ENCODE measurements around the gene MAN2A1. TPM values are rescaled to one million over a fixed set of nuclear protein-coding genes. Genes with fewer than 3 reads are reported as not detected.
A peak's percentile ranks its signal among the peaks of the same experiment; 100 is the strongest.

MAN2A1 gene
- total RNA-seq, 1 experiment from 2014 or later: 35.4 TPM

GRCh38 chr5:109725135-109725534 is 35.4 kb downstream of the MAN2A1 start:
- ChIA-PET CTCF (no interaction called here), POLR2A (no interaction called here), RAD21 (ENCODE audit: low non-redundant PET in 1 of 2, low total read pairs in 2 of 2, uncharacterized antibody in 2 of 2, unreplicated experiment in 2 of 2) (no interaction called here)
- Histone ChIP-seq H2AFZ (ENCODE audit: low read depth, low read length, poor library complexity, severe bottlenecking) (no peak overlapping the region), H3K9ac (ENCODE audit: low read length) (no peak overlapping the region), H3K36me3 (ENCODE audit: control insufficient read depth in 1 of 2, insufficient read depth in 2 of 2, low read length in 2 of 2) (no peaks in the 10 kb centered on the region), H3K79me2 (ENCODE audit: insufficient read depth, low read length) (0 out of 2 replicates have a peak, but pooled peaks cover 3% of the 10 kb centered on the region), H3K9me3 (ENCODE audit: control insufficient read depth in 1 of 2, insufficient read depth in 1 of 2, low read depth in 1 of 2, low read length in 2 of 2) (no peaks in the 10 kb centered on the region), H3K4me2 (ENCODE audit: low read length) (no peak overlapping the region), H3K27ac (ENCODE audit: low read depth, low read length) (no peak overlapping the region), H3K27me3 (ENCODE audit: insufficient read depth, low read length) (no peaks in the 10 kb centered on the region), H3K9me2 (ENCODE audit: insufficient read depth) (no peaks in the 10 kb centered on the region), H3K4me1 (ENCODE audit: control insufficient read depth in 1 of 2, insufficient read depth in 2 of 2, low read length in 2 of 2) (no peaks in the 10 kb centered on the region), H3K4me3 (replicated peaks in 1 of 2; ENCODE audit: low read depth in 1 of 2, low read length in 2 of 2) (no peak overlapping the region), H4K20me1 (ENCODE audit: insufficient read depth) (no peaks in the 10 kb centered on the region)
- no peak for TF ChIP-seq POLR2A (IDR thresholded peaks at IDR 0.05; ENCODE audit: borderline replicate concordance, extremely low read depth, insufficient read depth, insufficient read length)
- no peak for ATAC-seq
- no TSS peak for BruUV-seq (replicated peaks)
- intact Hi-C loops (cut with micrococcal nuclease): no loop called here
- DNase-seq (ENCODE audit: low read depth, low spot score): no peak

- Histone ChIP-seq H2AFZ (ENCODE audit: low read depth, low read length, poor library complexity, severe bottlenecking) (no peak overlapping the region), H3K27ac (ENCODE audit: low read depth, low read length) (no peak overlapping the region), H3K79me2 (ENCODE audit: insufficient read depth, low read length) (no peaks in the 10 kb centered on the region), H3K4me3 (replicated peaks in 1 of 2; ENCODE audit: low read depth in 1 of 2, low read length in 2 of 2) (no peak overlapping the region), H3K4me1 (ENCODE audit: control insufficient read depth in 1 of 2, insufficient read depth in 2 of 2, low read length in 2 of 2) (peaks cover 6 to 27% of the 10 kb centered on the region in 2 experiments; a peak in 2 of 4 replicates), H3K9me3 (ENCODE audit: control insufficient read depth in 1 of 2, insufficient read depth in 1 of 2, low read depth in 1 of 2, low read length in 2 of 2) (no peaks in the 10 kb centered on the region), H3K9ac (ENCODE audit: low read length) (no peak overlapping the region), H4K20me1 (ENCODE audit: insufficient read depth) (no peaks in the 10 kb centered on the region), H3K4me2 (ENCODE audit: low read length) (0 out of 2 replicates have a peak overlapping the region, but pooled peaks have one; percentile 0), H3K27me3 (ENCODE audit: insufficient read depth, low read length) (no peaks in the 10 kb centered on the region), H3K36me3 (ENCODE audit: control insufficient read depth in 1 of 2, insufficient read depth in 2 of 2, low read length in 2 of 2) (no peaks in the 10 kb centered on the region), H3K9me2 (ENCODE audit: insufficient read depth) (no peaks in the 10 kb centered on the region)
- ChIA-PET RAD21 (ENCODE audit: low non-redundant PET in 1 of 2, low total read pairs in 2 of 2, uncharacterized antibody in 2 of 2, unreplicated experiment in 2 of 2) (interaction anchor here in 1 of 2 experiments (0.6 kb wide), 1 partner anchor 670 kb away, joined by 3 read pairs; no protein-coding TSS in a partner anchor), POLR2A (no interaction called here), CTCF (no interaction called here)
- DNase-seq (ENCODE audit: low read depth, low spot score) (no peak), ATAC-seq (peak; percentile 17; the same call in 1 of the 2 replicates)
- intact Hi-C loops (cut with micrococcal nuclease): no loop called here
- TF ChIP-seq ELF1 (IDR thresholded peaks at IDR 0.05; ENCODE audit: borderline replicate concordance, low read depth) (no peak), TCF7L2 (IDR thresholded peaks at IDR 0.05; ENCODE audit: borderline replicate concordance, extremely low read depth, insufficient read depth, insufficient read length) (no peak), EZH2 (IDR thresholded peaks at IDR 0.05) (no peak), ATF3 (IDR thresholded peaks at IDR 0.05) (no peak)
- no TSS peak for BruUV-seq (replicated peaks)
Measured at GRCh38 chr5:109739741-109740728, 50.3 kb downstream of the MAN2A1 start.

All from HCT116 (cell line).